Liver (tissue), 9 donors: ENCODE data around the gene SLC26A11. TPM values are rescaled to one million over a fixed set of nuclear protein-coding genes. Genes with fewer than 3 reads are reported as not detected.

Experiments used
- DNase-seq: peaks from one replicate; pipeline ENCODE4 v3.0.0-alpha.2; 2017; ENCODE audit warnings: low spot score
- H3K27ac ChIP-seq, 2 donors: one replicate each; pipeline ENCODE4 v1.7.0; 2013; ENCODE audit warnings: inconsistent platforms in 2 of 2, low read length in 2 of 2, control low read depth in 1 of 2, low read depth in 1 of 2, mild to moderate bottlenecking in 1 of 2
- H3K27me3 ChIP-seq, 4 donors: one replicate each; pipeline versions ENCODE4 v1.6.1 to v1.7.0; 2013; ENCODE audit warnings: low read length in 3 of 4, inconsistent platforms in 1 of 4, mild to moderate bottlenecking in 1 of 4, moderate library complexity in 1 of 4; ENCODE audit not compliant: control insufficient read depth in 4 of 4, insufficient read depth in 4 of 4
- H3K36me3 ChIP-seq, 4 donors: one replicate each; pipeline versions ENCODE4 v1.6.1 to v1.7.0; 2013; ENCODE audit warnings: low read length in 3 of 4, mild to moderate bottlenecking in 3 of 4, low read depth in 1 of 4, moderate library complexity in 1 of 4; ENCODE audit not compliant: control insufficient read depth in 4 of 4, insufficient read depth in 3 of 4
- H3K4me1 ChIP-seq, 4 donors: one replicate each; pipeline versions ENCODE4 v1.6.1 to v1.7.0; 2013; ENCODE audit warnings: low read length in 3 of 4, mild to moderate bottlenecking in 3 of 4, moderate library complexity in 1 of 4; ENCODE audit not compliant: control insufficient read depth in 4 of 4, insufficient read depth in 4 of 4
- H3K4me3 ChIP-seq, 3 donors: one replicate each; pipeline versions ENCODE4 v1.6.1 to v1.7.0; 2013; ENCODE audit warnings: low read length in 3 of 3, control low read depth in 1 of 3, low read depth in 1 of 3, mild to moderate bottlenecking in 1 of 3
- H3K9ac ChIP-seq, 2 donors: one replicate each; pipeline ENCODE4 v1.7.0; 2013; ENCODE audit warnings: low read length in 2 of 2, mild to moderate bottlenecking in 2 of 2, moderate library complexity in 2 of 2, control low read depth in 1 of 2, low read depth in 1 of 2
- H3K9me3 ChIP-seq, 4 donors: one replicate each; pipeline versions ENCODE4 v1.6.1 to v1.7.0; 2013; ENCODE audit warnings: low read length in 3 of 4; ENCODE audit not compliant: control insufficient read depth in 4 of 4
- EGR1 ChIP-seq, 2 donors: IDR thresholded peaks; 2 replicates each; pipeline ENCODE4 v1.6.1; 2016 to 2018; ENCODE audit warnings: antibody characterized with exemption in 2 of 2, low read depth in 2 of 2
- FOXA1 ChIP-seq: IDR thresholded peaks from 2 replicates; pipeline ENCODE4 v1.6.1; 2016; ENCODE audit warnings: antibody characterized with exemption
- FOXA2 ChIP-seq: IDR thresholded peaks from 2 replicates; pipeline ENCODE4 v1.6.1; 2016; ENCODE audit warnings: antibody characterized with exemption
- GABPA ChIP-seq, 2 donors: IDR thresholded peaks in 1 of 2; conservative IDR thresholded peaks in 1 of 2; 2 replicates each; pipeline ENCODE4 v1.6.1; 2016; ENCODE audit warnings: antibody characterized with exemption in 2 of 2, mild to moderate bottlenecking in 1 of 2, moderate library complexity in 1 of 2
- HNF4A ChIP-seq, 2 donors: conservative IDR thresholded peaks; 2 replicates each; pipeline ENCODE4 v1.6.1; 2016; ENCODE audit warnings: antibody characterized with exemption in 2 of 2, mild to moderate bottlenecking in 2 of 2
- HNF4G ChIP-seq: IDR thresholded peaks from 2 replicates; pipeline ENCODE4 v1.6.1; 2016; ENCODE audit warnings: antibody characterized with exemption
- JUND ChIP-seq, 2 donors: IDR thresholded peaks; 2 replicates each; pipeline ENCODE4 v1.6.1; 2016; ENCODE audit warnings: antibody characterized with exemption in 2 of 2
- NR2F2 ChIP-seq: IDR thresholded peaks from 2 replicates; pipeline ENCODE4 v1.6.1; 2016; ENCODE audit warnings: antibody characterized with exemption
- RAD21 ChIP-seq, 2 donors: IDR thresholded peaks; 2 replicates each; pipeline ENCODE4 v1.6.1; 2016; ENCODE audit warnings: antibody characterized with exemption in 2 of 2, mild to moderate bottlenecking in 2 of 2
- RXRA ChIP-seq, 2 donors: IDR thresholded peaks; 2 replicates each; pipeline ENCODE4 v1.6.1; 2017 to 2018; ENCODE audit warnings: antibody characterized with exemption in 2 of 2, mild to moderate bottlenecking in 1 of 2
- SP1 ChIP-seq: IDR thresholded peaks from 2 replicates; pipeline ENCODE4 v1.6.1; 2018; ENCODE audit warnings: antibody characterized with exemption, mild to moderate bottlenecking
- TAF1 ChIP-seq: conservative IDR thresholded peaks from 2 replicates; pipeline ENCODE4 v1.6.1; 2016; ENCODE audit warnings: antibody characterized with exemption, mild to moderate bottlenecking
- YY1 ChIP-seq: IDR thresholded peaks from 2 replicates; pipeline ENCODE4 v1.6.1; 2016; ENCODE audit warnings: antibody characterized with exemption, mild to moderate bottlenecking
- WGBS: extraction: QIAGEN DNeasy Blood & Tissue Kit; methylation state at CpG from one replicate; pipeline ENCODE4 v1.1.7; 2013; 5-methylcytosine and 5-hydroxymethylcytosine counted together
- polyA plus RNA-seq, 2 donors: library from polyadenylated mRNA; stranded (reverse) in 1 of 2; unstranded in 1 of 2; fragments of 200-250 nt in 1 of 2; fragments of >200 nt in 1 of 2; fragmentation: Nextera tagmentation in 1 of 2; extraction: Ambion mirVana in 1 of 2; gene quantifications; one replicate each; pipeline versions ENCODE4 v1.2.1 to v1.2.3, GENCODE V29; 2013 to 2015
- total RNA-seq, 2 donors: library from RNA; depleted of rRNA; stranded (reverse); fragments of >200 nt; gene quantifications; one replicate each; pipeline ENCODE4 v1.2.3, GENCODE V29; 2014
- TF ChIP-seq, protein P1 (sequence below): IDR thresholded peaks from 2 replicates; pipeline ENCODE4 v1.6.1; 2016; ENCODE audit warnings: antibody characterized with exemption
- TF ChIP-seq, protein P2 (sequence below): IDR thresholded peaks from 2 replicates; pipeline ENCODE4 v1.6.1; 2016; ENCODE audit warnings: antibody characterized with exemption
- TF ChIP-seq, protein P3 (sequence below): fragments of 150-350 bp; IDR thresholded peaks from 2 replicates; pipeline ENCODE4 v1.5.1; 2017; ENCODE audit warnings: improper control_type of control experiment, low read depth, low read length; ENCODE audit not compliant: missing input control
- TF ChIP-seq, protein P4 (sequence below): IDR thresholded peaks from 2 replicates; pipeline ENCODE4 v1.6.1; 2016; ENCODE audit warnings: antibody characterized with exemption
- TF ChIP-seq, protein P5 (sequence below): IDR thresholded peaks from 2 replicates; pipeline ENCODE4 v1.6.1; 2016; ENCODE audit warnings: antibody characterized with exemption, mild to moderate bottlenecking
- donor health status: healthy.
- donor health status: healthy.
- donor health status: healthy.
- donor health status: healthy.
- donor health status: healthy.

SLC26A11 gene
- total and polyA plus RNA-seq, 4 donors: 3.3 to 8.2 (median 5.6) TPM

DNA sequence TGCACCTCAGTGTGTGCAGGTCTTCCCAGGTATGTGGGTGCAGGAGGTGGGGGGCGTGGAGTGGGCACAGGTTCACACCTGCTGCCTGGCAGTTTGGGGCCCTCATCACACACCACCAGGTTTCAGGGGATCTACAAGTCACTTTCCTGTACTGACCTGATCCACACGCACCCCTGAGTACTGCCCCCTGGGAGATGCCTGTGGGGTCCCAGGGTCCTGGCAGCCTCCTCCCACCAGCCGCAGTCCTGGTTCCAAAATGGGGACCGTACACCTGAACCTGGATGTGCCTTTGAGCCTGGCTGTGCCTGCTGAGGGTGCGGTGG lies 66.4 kb downstream of the SLC26A11 start (continued):
- TF ChIP-seq, protein P1, sequence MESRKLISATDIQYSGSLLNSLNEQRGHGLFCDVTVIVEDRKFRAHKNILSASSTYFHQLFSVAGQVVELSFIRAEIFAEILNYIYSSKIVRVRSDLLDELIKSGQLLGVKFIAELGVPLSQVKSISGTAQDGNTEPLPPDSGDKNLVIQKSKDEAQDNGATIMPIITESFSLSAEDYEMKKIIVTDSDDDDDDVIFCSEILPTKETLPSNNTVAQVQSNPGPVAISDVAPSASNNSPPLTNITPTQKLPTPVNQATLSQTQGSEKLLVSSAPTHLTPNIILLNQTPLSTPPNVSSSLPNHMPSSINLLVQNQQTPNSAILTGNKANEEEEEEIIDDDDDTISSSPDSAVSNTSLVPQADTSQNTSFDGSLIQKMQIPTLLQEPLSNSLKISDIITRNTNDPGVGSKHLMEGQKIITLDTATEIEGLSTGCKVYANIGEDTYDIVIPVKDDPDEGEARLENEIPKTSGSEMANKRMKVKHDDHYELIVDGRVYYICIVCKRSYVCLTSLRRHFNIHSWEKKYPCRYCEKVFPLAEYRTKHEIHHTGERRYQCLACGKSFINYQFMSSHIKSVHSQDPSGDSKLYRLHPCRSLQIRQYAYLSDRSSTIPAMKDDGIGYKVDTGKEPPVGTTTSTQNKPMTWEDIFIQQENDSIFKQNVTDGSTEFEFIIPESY: no peak

DNA sequence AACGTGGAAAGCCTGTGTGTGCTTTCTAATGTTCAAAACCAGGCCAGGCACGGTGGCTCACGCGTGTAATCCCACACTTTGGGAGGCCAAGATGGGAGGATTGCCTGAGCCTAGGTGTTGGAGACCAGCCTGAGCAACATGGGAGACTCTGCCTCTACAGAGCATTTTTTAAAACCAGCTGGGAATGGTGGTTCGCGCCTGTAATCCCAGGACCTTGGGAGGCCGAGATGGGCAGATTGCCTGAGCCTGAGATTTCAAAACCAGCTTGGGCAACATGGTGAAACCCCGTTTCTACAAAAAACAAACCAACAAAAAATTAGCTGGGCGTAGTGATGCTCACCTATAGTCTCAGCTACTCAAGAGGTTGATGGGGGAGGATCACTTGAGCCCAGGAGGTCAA lies 66.8 kb downstream of the SLC26A11 start:
- H3K27me3 ChIP-seq: no peaks in the 10 kb centered on the region
- no peaks in the 10 kb centered on the region for H3K9me3 ChIP-seq
- H3K4me3 ChIP-seq: no peak overlapping the region
- 83% methylated on average over 9 of the region's 9 CpGs for WGBS
- H3K9ac ChIP-seq: no peak overlapping the region
- no peaks in the 10 kb centered on the region for H3K4me1 ChIP-seq
- DNase-seq: no peak
- TF ChIP-seq, protein P2, sequence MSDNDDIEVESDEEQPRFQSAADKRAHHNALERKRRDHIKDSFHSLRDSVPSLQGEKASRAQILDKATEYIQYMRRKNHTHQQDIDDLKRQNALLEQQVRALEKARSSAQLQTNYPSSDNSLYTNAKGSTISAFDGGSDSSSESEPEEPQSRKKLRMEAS: no peak
- no peak for TF ChIP-seq FOXA1
- TF ChIP-seq, protein P3, sequence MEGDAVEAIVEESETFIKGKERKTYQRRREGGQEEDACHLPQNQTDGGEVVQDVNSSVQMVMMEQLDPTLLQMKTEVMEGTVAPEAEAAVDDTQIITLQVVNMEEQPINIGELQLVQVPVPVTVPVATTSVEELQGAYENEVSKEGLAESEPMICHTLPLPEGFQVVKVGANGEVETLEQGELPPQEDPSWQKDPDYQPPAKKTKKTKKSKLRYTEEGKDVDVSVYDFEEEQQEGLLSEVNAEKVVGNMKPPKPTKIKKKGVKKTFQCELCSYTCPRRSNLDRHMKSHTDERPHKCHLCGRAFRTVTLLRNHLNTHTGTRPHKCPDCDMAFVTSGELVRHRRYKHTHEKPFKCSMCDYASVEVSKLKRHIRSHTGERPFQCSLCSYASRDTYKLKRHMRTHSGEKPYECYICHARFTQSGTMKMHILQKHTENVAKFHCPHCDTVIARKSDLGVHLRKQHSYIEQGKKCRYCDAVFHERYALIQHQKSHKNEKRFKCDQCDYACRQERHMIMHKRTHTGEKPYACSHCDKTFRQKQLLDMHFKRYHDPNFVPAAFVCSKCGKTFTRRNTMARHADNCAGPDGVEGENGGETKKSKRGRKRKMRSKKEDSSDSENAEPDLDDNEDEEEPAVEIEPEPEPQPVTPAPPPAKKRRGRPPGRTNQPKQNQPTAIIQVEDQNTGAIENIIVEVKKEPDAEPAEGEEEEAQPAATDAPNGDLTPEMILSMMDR: no peak
- no peak for TF ChIP-seq JUND (IDR thresholded peaks at IDR 0.05)
- TF ChIP-seq, protein P1: no peak
- no peak for TF ChIP-seq HNF4A (conservative IDR thresholded peaks at IDR 0.05)
- no peak for TF ChIP-seq RAD21 (IDR thresholded peaks at IDR 0.05)
- TF ChIP-seq, protein P4, sequence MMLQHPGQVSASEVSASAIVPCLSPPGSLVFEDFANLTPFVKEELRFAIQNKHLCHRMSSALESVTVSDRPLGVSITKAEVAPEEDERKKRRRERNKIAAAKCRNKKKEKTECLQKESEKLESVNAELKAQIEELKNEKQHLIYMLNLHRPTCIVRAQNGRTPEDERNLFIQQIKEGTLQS: no peak
- TF ChIP-seq YY1: no peak
- no peak for TF ChIP-seq GABPA (IDR thresholded peaks at IDR 0.05 in 1 of 2, conservative IDR thresholded peaks at IDR 0.05 in 1 of 2)
- no peak for TF ChIP-seq SP1
- TF ChIP-seq NR2F2: no peak
- no peak for TF ChIP-seq RXRA (IDR thresholded peaks at IDR 0.05)
- TF ChIP-seq TAF1: no peak
- no peak for TF ChIP-seq EGR1 (IDR thresholded peaks at IDR 0.05; ENCODE audit: low read depth in 2 of 2)
- no peak for TF ChIP-seq FOXA2
- TF ChIP-seq HNF4G: no peak
- TF ChIP-seq, protein P5, sequence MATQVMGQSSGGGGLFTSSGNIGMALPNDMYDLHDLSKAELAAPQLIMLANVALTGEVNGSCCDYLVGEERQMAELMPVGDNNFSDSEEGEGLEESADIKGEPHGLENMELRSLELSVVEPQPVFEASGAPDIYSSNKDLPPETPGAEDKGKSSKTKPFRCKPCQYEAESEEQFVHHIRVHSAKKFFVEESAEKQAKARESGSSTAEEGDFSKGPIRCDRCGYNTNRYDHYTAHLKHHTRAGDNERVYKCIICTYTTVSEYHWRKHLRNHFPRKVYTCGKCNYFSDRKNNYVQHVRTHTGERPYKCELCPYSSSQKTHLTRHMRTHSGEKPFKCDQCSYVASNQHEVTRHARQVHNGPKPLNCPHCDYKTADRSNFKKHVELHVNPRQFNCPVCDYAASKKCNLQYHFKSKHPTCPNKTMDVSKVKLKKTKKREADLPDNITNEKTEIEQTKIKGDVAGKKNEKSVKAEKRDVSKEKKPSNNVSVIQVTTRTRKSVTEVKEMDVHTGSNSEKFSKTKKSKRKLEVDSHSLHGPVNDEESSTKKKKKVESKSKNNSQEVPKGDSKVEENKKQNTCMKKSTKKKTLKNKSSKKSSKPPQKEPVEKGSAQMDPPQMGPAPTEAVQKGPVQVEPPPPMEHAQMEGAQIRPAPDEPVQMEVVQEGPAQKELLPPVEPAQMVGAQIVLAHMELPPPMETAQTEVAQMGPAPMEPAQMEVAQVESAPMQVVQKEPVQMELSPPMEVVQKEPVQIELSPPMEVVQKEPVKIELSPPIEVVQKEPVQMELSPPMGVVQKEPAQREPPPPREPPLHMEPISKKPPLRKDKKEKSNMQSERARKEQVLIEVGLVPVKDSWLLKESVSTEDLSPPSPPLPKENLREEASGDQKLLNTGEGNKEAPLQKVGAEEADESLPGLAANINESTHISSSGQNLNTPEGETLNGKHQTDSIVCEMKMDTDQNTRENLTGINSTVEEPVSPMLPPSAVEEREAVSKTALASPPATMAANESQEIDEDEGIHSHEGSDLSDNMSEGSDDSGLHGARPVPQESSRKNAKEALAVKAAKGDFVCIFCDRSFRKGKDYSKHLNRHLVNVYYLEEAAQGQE: no peak
- H3K36me3 ChIP-seq: peaks cover 17 to 43% (median 27%) of the 10 kb centered on the region in 4 donors
- no peak overlapping the region for H3K27ac ChIP-seq
